Activated naive CD4-positive, alpha-beta T cell treated with anti-CD3 and anti-CD28 coated beads, Interleukin-2, amount 50 U/mL, for 72 hours (primary cell): ENCODE results near the gene ZBTB8A. TPM values are rescaled to one million over a fixed set of nuclear protein-coding genes. Genes with fewer than 3 reads are reported as not detected.
"Not testable (repeated sequence)": the region's sequence is repeated elsewhere in the genome, so short reads cannot be mapped to it uniquely, and the experiment has no call there.

Source experiments
- ATAC-seq, 2 donors: fragments of 150-1000 bp; cut with Tn5 transposase; 2 replicates each; pipeline ENCODE4 v1.10.0; 2021; ENCODE audit warnings: mild to moderate bottlenecking in 2 of 2, moderate library complexity in 2 of 2
- DNase-seq, 2 donors: peaks; one replicate each; pipeline ENCODE4 v3.0.0; 2021 to 2022; ENCODE audit warnings: low spot score in 2 of 2
- H3K27ac Mint-ChIP-seq, 2 donors: one replicate each; pipeline ENCODE4 v1.8.0; 2022; ENCODE audit warnings: mild to moderate bottlenecking in 2 of 2, mixed read lengths in 2 of 2
- H3K36me3 Mint-ChIP-seq, 2 donors: one replicate each; pipeline ENCODE4 v1.8.0; 2022; ENCODE audit warnings: mixed read lengths in 2 of 2
- H3K9me3 Mint-ChIP-seq, 2 donors: one replicate each; pipeline ENCODE4 v1.8.0; 2022; ENCODE audit warnings: mixed read lengths in 2 of 2
- total RNA-seq, 2 donors: library from RNA; stranded (reverse); gene quantifications; one replicate each; pipeline ENCODE4 v1.2.3, GENCODE V29; 2022

The ZBTB8A gene
- total RNA-seq, 2 donors from 2014 or later = 0.16 to 0.18 TPM

DNA sequence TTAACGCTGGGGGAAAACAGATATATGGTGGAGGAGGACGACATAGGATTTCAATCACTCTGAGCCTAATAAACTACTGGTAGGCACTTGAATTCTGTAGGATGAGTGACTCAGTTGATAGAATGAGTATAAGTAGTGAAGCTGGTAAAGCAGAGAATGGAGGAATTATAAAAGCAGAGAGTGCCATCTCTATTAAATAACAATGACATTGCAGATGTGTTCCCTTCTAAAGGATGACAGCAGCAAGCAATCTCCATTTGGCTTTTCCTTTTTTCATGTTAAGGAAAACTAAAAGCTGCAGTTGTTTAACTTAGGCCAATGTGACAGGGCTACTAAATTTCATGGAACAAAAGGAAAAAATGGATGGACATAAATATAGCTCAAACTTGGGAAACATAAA, 93.6 kb downstream of the ZBTB8A start:
- peaks cover 0 to under 1% of the 10 kb centered on the region in 2 donors for H3K36me3 Mint-ChIP-seq
- no peaks in the 10 kb centered on the region for H3K9me3 Mint-ChIP-seq
- H3K27ac Mint-ChIP-seq = no peak overlapping the region
- ATAC-seq (no peak), DNase-seq (no peak)

DNA sequence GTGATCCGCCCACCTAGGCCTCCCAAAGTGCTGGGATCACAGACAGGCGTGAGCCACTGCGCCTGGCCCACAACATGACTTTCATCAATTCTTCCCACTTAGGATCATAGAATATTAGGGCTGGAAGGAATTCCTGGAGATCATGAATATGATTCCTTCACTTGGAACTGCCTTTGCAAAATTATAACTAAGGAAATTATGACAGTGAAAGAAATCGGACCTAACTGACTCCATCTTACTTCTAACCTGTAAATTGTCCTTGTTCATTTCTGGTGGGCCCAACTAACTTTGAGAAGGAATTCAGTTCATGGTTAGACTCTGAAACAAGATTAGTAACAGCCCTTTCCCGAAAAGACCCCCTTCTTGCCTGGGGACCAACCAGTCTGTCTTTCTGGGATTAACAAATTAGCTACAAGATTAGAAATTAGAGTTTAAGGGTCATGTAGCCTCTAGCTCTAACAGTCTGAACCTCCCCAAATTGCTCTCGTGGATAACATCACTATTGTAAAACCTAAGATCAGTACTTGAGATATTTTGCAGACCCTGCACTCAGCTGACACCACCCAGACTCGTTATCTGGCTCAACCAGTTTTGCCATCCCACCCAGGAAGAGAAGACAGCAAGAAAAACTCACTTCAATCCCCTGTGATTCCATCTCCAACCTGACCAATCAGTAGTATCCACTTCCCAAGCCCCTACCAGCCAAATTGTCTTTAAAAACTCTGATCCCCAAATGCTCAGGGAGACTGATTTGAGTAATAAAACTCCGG, 96.5 kb downstream of the ZBTB8A start:
- no peaks in the 10 kb centered on the region for H3K9me3 Mint-ChIP-seq

DNA sequence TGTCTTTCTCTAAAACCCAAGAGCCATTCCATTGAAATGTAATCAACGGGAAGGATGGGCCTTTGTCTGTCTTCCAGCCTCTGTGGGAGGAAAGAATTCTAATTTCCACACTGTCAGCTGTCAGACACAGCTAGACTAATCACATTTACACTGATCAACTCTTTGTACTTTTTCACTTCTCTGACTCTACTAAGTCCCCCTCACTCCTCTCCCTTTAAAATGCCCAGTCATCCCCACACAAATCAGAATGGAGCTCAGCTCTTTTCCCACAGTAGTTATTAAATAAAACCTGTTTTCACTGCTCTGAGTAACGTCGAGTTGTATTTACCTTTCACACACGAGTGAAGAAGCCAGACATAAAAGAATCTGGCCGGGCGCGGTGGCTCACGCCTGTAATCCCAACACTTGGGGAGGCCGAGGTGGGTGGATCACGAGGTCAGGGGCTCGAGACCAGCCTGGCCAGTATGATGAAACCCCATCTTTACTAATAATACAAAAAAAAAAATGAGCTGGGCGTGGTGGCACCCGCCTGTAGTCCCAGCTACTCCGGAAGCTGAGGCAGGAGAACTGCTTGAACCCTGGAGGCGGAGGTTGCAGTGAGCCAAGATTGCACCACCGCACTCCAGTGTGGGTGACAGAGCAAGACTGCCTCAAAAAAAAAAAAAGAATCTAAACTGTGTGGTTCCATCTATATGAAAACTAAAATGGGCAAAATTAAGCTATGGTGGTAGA, 97.9 kb downstream of the ZBTB8A start:
- ATAC-seq = no peak
- Mint-ChIP-seq H3K27ac (peak overlapping the region; percentile 15 to 67), H3K36me3 (no peaks in the 10 kb centered on the region), H3K9me3 (no peaks in the 10 kb centered on the region)
- DNase-seq = no peak

More for the DNA sequence above, 96.5 kb downstream of the ZBTB8A start:
- DNase-seq (no peak), ATAC-seq (no peak)
- H3K36me3 Mint-ChIP-seq = no peaks in the 10 kb centered on the region
- peak overlapping the region; percentile 11 to 37 for H3K27ac Mint-ChIP-seq

DNA sequence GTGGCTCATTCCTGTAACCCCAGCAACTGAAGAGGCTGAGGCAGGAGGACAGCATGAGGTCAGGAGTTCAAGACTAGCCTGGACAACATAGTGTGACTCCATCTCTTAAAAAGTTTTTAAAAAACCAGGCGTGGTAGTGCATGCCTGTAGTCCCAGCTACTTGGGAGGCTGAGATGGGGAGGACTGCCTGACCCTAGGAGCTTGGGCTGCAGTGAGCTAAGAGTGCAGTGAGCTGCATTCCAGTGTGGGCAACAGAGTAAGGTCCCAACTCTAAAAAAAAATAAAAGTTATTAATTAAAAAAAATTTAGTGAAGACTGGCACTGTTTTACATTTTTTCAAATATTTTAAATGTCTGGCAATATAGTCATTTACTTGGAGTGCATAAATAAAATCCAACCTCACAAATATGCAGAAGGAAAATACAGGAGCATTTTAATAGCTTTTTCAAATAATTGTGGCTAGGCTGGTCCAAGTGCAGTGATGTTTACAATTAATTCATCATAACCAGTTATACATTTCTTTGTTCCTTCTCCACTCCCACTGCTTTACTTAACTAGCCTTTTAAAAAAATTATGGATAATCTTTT, 100.4 kb downstream of the ZBTB8A start:
- DNase-seq (no peak), ATAC-seq (no peak)
- H3K27ac Mint-ChIP-seq = peak overlapping the region in 1 of 2 donors; percentile 29
- H3K9me3 Mint-ChIP-seq = no peaks in the 10 kb centered on the region
- H3K36me3 Mint-ChIP-seq = no peaks in the 10 kb centered on the region

DNA sequence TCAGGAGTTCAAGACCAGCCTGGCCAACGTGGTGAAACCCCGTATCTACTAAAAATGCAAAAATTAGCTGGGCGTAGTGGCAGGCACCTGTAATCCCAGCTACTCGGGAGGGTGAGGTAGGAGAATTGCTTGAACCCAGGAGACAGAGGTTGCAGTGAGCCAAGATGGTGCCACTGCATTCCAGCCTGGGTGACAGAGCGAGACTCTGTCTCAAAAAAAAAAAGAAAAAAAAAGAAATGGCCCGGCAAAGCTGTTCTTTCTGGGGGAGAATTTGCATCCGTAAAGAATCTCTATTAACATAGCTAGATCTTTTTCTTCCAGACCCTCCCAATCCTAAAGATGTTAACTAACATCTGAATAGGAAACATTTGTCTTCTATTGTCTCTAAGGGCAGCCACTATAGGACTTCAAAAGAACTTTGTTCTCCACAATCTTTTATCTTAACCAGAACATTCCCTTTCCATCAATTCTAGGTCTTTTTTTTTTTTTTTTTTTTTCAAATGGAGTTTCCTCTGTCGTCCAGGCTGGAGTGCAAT, 103.1 kb downstream of the ZBTB8A start:
- not testable (repeated sequence) for H3K36me3 Mint-ChIP-seq, H3K9me3 Mint-ChIP-seq, H3K27ac Mint-ChIP-seq, DNase-seq, ATAC-seq

DNA sequence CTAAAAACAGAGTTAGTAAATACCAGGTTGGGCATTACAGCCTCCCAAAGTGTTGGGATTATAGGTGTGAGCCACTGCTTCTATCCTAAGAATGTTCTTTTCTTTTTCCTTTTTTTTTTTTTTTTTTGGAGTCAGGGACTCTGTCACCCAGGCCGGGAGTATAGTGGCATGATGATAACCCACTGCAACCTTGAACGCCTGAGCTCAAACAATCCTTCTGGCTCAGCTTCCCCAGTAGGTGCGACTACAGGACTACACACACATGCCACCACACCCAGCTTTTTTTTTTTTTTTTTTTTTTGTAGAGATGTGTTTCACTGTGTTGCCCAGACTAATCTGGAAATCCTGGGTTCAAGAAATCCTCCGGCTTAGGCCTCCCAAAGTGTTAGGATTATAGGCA, 105.2 kb downstream of the ZBTB8A start:
- Mint-ChIP-seq H3K36me3 (peaks cover 0 to 9% of the 10 kb centered on the region in 2 donors), H3K27ac (no peak overlapping the region), H3K9me3 (no peaks in the 10 kb centered on the region)
- no peak for DNase-seq
- no peak for ATAC-seq

DNA sequence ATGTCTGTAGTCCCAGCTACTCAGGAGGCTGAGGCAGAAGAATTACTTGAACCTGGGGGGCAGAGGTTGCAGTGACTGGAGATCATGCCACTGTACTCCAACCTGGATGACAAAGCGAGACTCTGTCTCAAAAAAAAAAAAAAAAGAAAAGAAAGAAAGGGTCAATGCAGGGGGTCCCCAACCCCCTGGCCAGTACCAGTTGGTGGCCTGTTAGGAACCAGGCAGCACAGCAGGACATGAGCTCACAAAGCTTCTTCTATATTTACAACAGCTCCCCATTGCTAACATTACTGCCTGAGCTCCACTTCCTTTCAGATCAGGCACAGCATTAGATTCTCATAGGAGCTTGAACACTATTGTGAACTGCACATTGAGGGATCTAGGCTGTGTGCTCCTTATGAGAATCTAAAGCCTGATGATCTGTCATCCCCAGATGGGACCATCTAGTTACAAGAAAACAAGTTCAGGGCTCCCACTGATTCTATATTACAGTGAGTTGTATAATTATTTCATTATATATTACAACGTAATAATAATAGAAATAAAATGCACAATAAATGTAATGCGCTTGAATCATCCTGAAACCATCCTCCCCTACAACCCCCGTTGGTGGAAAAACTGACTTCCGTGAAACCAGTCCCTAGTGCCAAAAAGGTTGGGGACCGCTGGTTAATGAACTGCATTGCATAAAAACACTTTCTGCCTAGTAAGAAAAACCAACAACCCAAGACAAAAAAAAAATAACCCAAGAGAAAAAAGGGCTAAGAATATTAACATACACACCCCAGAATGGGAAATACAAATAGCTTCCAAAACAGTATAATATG, 108.3 kb downstream of the ZBTB8A start:
- DNase-seq (no peak), ATAC-seq (no peak)
- Mint-ChIP-seq H3K9me3 (no peaks in the 10 kb centered on the region), H3K27ac (no peak overlapping the region), H3K36me3 (peaks cover 17 to 27% of the 10 kb centered on the region in 2 donors)

DNA sequence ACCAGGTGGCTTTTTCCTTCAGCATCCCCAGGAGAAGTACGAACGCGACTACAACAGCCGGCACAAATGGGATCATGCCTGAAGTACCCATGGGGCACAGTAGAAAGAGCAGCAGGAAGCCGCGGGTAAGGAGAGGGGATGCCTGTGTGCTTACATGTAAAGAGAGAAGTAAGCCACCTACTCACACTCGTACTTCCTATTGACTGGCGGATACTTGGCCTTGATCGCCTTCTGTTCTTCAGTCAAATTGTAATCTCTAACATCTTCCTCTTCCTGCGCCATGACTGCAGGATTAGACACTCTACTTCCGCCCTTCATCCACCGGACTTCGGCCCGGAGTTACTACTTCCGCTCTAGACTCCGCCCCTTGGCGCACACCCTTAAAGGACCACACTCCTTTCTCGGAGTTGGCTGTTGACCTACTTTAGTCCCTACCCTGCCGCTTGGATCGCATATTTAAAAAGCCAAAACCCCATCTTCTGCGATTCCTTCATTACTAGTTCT, 111.1 kb downstream of the ZBTB8A start, which contains the start of gene ZBTB8OS:
Gene ZBTB8OS, minus strand, starts transcription at position 303 of the 504 bp plus-strand sequence. Its CDS starts 21 bp downstream, at position 282.
- Mint-ChIP-seq H3K9me3 (no peaks in the 10 kb centered on the region), H3K27ac (peak within 1 kb of the TSS; percentile 98 to 99), H3K36me3 (peaks cover 35 to 42% of the 10 kb centered on the region in 2 donors)
- DNase-seq (peak; percentile 82 to 86), ATAC-seq (peak; percentile 80 to 83)

DNA sequence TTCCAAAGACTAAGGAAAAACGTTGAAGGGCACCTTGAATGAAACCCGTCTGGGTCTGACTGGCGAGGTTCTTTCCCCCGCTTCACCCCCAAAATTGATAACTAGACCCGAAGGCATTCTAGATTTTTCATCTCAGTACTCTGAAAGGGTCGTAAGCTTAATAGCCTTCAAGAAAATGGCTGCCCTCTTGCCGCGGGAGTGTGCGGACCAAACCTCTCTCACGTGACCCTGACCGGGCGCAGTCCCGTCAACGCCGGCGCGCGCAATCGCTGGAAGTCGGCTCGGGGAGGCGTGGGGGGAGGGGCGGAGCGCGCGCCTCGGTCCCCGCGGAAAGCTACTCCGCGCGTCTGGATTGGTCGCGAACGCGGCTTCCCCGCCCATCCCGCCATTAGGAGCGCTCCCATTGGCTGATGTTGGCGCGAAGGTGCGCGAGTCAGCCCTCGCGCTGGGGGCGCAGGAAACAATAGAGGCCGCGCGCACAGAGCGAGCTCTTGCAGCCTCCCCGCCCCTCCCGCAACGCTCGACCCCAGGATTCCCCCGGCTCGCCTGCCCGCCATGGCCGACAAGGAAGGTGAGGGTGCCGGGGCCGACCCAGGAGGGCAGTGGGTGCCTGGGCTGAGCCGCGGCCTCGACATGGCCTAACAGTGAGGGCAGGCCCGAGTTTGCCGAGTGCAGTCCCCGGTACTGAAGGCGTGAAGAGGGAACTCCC, 111.7 kb downstream of the ZBTB8A start, which contains the start of gene RBBP4:
Gene RBBP4, plus strand, starts transcription at position 457 of the 709 bp plus-strand sequence. Its CDS starts 99 bp downstream, at position 556.
- peaks cover 41 to 48% of the 10 kb centered on the region in 2 donors for H3K36me3 Mint-ChIP-seq

DNA sequence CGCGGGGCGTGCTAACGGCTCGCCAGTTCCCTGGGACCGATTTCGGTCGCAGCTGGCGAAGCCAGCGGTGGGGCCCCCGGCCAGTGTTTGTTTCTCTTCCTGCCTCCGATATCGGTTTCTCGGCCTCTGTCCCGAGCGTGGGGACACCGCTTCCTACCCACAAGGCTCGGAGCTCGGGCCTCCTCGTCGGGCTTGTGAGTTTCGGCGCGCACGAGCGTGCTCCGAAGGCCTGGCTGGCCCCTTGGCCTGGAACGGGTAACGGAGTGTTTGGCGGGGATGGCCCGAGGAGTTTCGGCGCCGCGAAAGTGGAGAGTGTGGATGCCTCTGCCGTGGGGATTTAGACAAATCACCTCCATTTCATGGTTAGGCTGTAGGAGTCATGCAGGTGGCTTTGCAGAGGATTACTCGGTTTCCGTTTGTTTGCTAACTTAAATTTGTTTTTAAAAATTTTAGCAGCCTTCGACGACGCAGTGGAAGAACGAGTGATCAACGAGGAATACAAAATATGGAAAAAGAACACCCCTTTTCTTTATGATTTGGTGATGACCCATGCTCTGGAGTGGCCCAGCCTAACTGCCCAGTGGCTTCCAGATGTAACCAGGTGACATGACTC, 112.3 kb downstream of the ZBTB8A start:
- ATAC-seq = peak in 1 of 2 donors; percentile 7
- peaks cover 42 to 51% of the 10 kb centered on the region in 2 donors for H3K36me3 Mint-ChIP-seq
- peak overlapping the region; percentile 98 to 99 for H3K27ac Mint-ChIP-seq
- DNase-seq = no peak
- H3K9me3 Mint-ChIP-seq = no peaks in the 10 kb centered on the region

More for the DNA sequence above, 111.7 kb downstream of the ZBTB8A start, which contains the start of gene RBBP4:
- H3K27ac Mint-ChIP-seq = peak within 1 kb of the TSS; percentile 98 to 99
- ATAC-seq = peak; percentile 89 to 91
- DNase-seq = peak; percentile 99
- H3K9me3 Mint-ChIP-seq = no peaks in the 10 kb centered on the region

DNA sequence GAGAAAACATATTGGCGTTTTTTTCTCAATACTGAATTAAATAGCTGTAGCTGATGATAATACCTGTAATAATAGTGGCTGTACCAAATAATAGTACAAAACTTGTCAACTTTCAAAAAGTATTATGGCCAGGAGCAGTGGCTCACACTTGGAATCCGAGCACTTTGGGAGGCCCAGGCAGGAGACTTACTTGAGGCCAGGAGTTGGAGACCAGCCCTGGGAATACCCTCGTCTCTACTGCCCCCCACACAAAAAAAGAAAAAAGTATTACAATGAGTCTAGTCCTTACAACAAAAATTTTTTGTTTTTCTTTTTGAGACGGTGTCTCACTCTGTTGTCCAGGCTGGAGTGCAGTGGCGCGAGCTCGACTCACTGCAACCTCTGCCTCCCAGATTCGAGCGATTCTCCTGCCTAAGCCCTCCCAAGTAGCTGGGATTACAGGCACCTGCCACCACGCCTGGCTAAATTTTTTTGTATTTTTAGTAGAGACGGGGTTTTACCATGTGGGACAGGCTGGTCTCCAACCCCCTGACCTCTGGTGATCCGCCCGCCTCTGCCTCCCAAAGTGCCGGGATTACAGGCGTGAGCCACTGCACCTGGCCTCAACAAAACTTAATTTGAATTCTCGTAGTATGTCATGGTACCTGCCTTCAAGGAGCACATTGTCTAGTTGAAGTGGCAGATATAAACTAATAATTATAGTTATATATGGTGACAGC, 113.2 kb downstream of the ZBTB8A start:
- Mint-ChIP-seq H3K36me3 (peaks cover 48 to 60% of the 10 kb centered on the region in 2 donors), H3K9me3 (no peaks in the 10 kb centered on the region), H3K27ac (peak overlapping the region; percentile 98 to 99)
- ATAC-seq (no peak), DNase-seq (no peak)
